H9 (cell line): Measurements from ENCODE around the gene CDH5. TPM values are rescaled to one million over a fixed set of nuclear protein-coding genes. Genes with fewer than 3 reads are reported as not detected.

Experiments used
- DNase-seq: peaks from one replicate; pipeline ENCODE4 v3.0.0-alpha.2; 2017
- H2AFZ ChIP-seq: one replicate; pipeline ENCODE4 v1.6.1; 2013; ENCODE audit warnings: mild to moderate bottlenecking, low read length, control low read depth, moderate library complexity
- H2AK5ac ChIP-seq: 2 replicates; pipeline ENCODE4 v1.6.1; 2013; ENCODE audit warnings: low read length, control low read depth, mixed read lengths; ENCODE audit not compliant: insufficient read length
- H2BK120ac ChIP-seq: one replicate; pipeline ENCODE4 v1.6.1; 2013; ENCODE audit warnings: low read depth, mild to moderate bottlenecking, low read length, control low read depth, inconsistent platforms; ENCODE audit not compliant: poor library complexity, severe bottlenecking
- H2BK12ac ChIP-seq: 2 replicates; pipeline ENCODE4 v1.6.1; 2013; ENCODE audit warnings: low read length, control low read depth, mixed read lengths, low read depth; ENCODE audit not compliant: insufficient read length
- H2BK15ac ChIP-seq: 2 replicates; pipeline ENCODE4 v1.6.1; 2013; ENCODE audit warnings: low read depth, low read length, control low read depth
- H2BK20ac ChIP-seq: one replicate; pipeline ENCODE4 v1.6.1; 2013; ENCODE audit warnings: low read depth, mild to moderate bottlenecking, low read length, control low read depth, inconsistent platforms; ENCODE audit not compliant: poor library complexity, severe bottlenecking
- H2BK5ac ChIP-seq: 2 replicates; pipeline ENCODE4 v1.6.1; 2013; ENCODE audit warnings: low read length, control low read depth, mixed read lengths; ENCODE audit not compliant: insufficient read length
- H3K14ac ChIP-seq: 2 replicates; pipeline ENCODE4 v1.6.1; 2013; ENCODE audit warnings: low read length, control low read depth; ENCODE audit not compliant: insufficient read depth
- H3K18ac ChIP-seq: 2 replicates; pipeline ENCODE4 v1.6.1; 2013; ENCODE audit warnings: low read depth, mild to moderate bottlenecking, mixed read lengths, low read length, control low read depth; ENCODE audit not compliant: insufficient read length
- H3K23ac ChIP-seq: 2 replicates; pipeline ENCODE4 v1.6.1; 2013; ENCODE audit warnings: low read length, control low read depth, mixed read lengths, low read depth; ENCODE audit not compliant: insufficient read length
- H3K23me2 ChIP-seq: 2 replicates; pipeline ENCODE4 v1.6.1; 2013; ENCODE audit warnings: low read depth, mild to moderate bottlenecking, mixed read lengths, low read length, control low read depth; ENCODE audit not compliant: insufficient read length, poor library complexity, severe bottlenecking
- H3K27ac ChIP-seq: 2 replicates; pipeline ENCODE4 v1.5.1; 2013; ENCODE audit warnings: low read length, control low read depth, mixed read lengths, low read depth; ENCODE audit not compliant: insufficient read length
- H3K27me3 ChIP-seq: 2 replicates; pipeline ENCODE4 v1.6.1; 2013; ENCODE audit warnings: low read length, control low read depth, inconsistent platforms; ENCODE audit not compliant: insufficient read depth
- H3K4ac ChIP-seq: 2 replicates; pipeline ENCODE4 v1.6.1; 2013; ENCODE audit warnings: low read depth, mild to moderate bottlenecking, control low read depth, inconsistent platforms, low read length, moderate library complexity
- H3K4me1 ChIP-seq: 2 replicates; pipeline ENCODE4 v1.6.1; 2013; ENCODE audit warnings: low read length, control low read depth, inconsistent platforms; ENCODE audit not compliant: insufficient read depth
- H3K4me2 ChIP-seq: 2 replicates; pipeline ENCODE4 v1.6.1; 2013; ENCODE audit warnings: low read length, control low read depth, mixed read lengths; ENCODE audit not compliant: insufficient read length, insufficient read depth
- H3K56ac ChIP-seq: 2 replicates; pipeline ENCODE4 v1.6.1; 2013; ENCODE audit warnings: low read depth, mild to moderate bottlenecking, mixed read lengths, low read length, control low read depth; ENCODE audit not compliant: insufficient read length
- H3K79me1 ChIP-seq: 2 replicates; pipeline ENCODE4 v1.6.1; 2013; ENCODE audit warnings: low read depth, mild to moderate bottlenecking, moderate library complexity, low read length, control low read depth, inconsistent platforms; ENCODE audit not compliant: insufficient read depth, poor library complexity, severe bottlenecking
- H3K79me2 ChIP-seq: 2 replicates; pipeline ENCODE4 v1.6.1; 2013; ENCODE audit warnings: low read length, control low read depth, inconsistent platforms; ENCODE audit not compliant: insufficient read depth
- H3K9ac ChIP-seq: 2 replicates; pipeline ENCODE4 v1.6.1; 2013; ENCODE audit warnings: low read length, control low read depth, mixed read lengths; ENCODE audit not compliant: insufficient read length; ENCODE audit errors: extremely low read depth
- H3K9me3 ChIP-seq: one replicate; pipeline ENCODE4 v1.6.1; 2013; ENCODE audit warnings: low read depth, low read length, inconsistent platforms; ENCODE audit not compliant: control insufficient read depth
- H3T11ph ChIP-seq: one replicate; pipeline ENCODE4 v1.6.1; 2013; ENCODE audit warnings: mild to moderate bottlenecking, low read length, control low read depth, inconsistent platforms
- H4K20me1 ChIP-seq: one replicate; pipeline ENCODE4 v1.6.1; 2013; ENCODE audit not compliant: control insufficient read depth, insufficient read length, insufficient read depth
- H4K5ac ChIP-seq: 2 replicates; pipeline ENCODE4 v1.6.1; 2013; ENCODE audit warnings: low read depth, mild to moderate bottlenecking, mixed read lengths, low read length, control low read depth; ENCODE audit not compliant: insufficient read length
- H4K8ac ChIP-seq: replicated peaks from 2 replicates; pipeline ENCODE4 v1.6.1; 2013; ENCODE audit warnings: low read length, control low read depth, mixed read lengths, low read depth; ENCODE audit not compliant: insufficient read length
- H4K91ac ChIP-seq: 2 replicates; pipeline ENCODE4 v1.6.1; 2013; ENCODE audit warnings: low read depth, mild to moderate bottlenecking, moderate library complexity, mixed read lengths, low read length, control low read depth; ENCODE audit not compliant: insufficient read length
- H3K27ac Mint-ChIP-seq, 3 experiments: 2 replicates in 2 of 3; 3 replicates in 1 of 3; pipeline ENCODE4 v1.8.0; 2020 to 2021; ENCODE audit warnings: mixed read lengths in 3 of 3, mild to moderate bottlenecking in 1 of 3, moderate library complexity in 1 of 3
- H3K27me3 Mint-ChIP-seq: 2 replicates; pipeline ENCODE4 v1.8.0; 2021; ENCODE audit warnings: low read depth, mild to moderate bottlenecking, moderate library complexity, mixed read lengths
- H3K36me3 Mint-ChIP-seq, 3 experiments: 2 replicates in 2 of 3; 3 replicates in 1 of 3; pipeline ENCODE4 v1.8.0; 2020 to 2021; ENCODE audit warnings: low read depth in 3 of 3, mixed read lengths in 3 of 3; ENCODE audit not compliant: insufficient read depth in 1 of 3
- H3K4me1 Mint-ChIP-seq, 2 experiments: 2 replicates each; pipeline ENCODE4 v1.8.0; 2020; ENCODE audit warnings: mixed read lengths in 2 of 2
- H3K4me3 Mint-ChIP-seq, 2 experiments: 2 replicates in 1 of 2; 3 replicates in 1 of 2; pipeline ENCODE4 v1.8.0; 2020 to 2021; ENCODE audit warnings: mild to moderate bottlenecking in 2 of 2, mixed read lengths in 2 of 2, moderate library complexity in 1 of 2
- H3K9me3 Mint-ChIP-seq, 2 experiments: 2 replicates in 1 of 2; 3 replicates in 1 of 2; pipeline ENCODE4 v1.8.0; 2020; ENCODE audit warnings: mild to moderate bottlenecking in 2 of 2, mixed read lengths in 2 of 2, moderate library complexity in 1 of 2
- CTCF ChIP-seq: fragments of 200-600 bp; sonication (generic); conservative IDR thresholded peaks from 3 replicates; pipeline ENCODE4 v1.8.0; 2021; ENCODE audit warnings: antibody characterized with exemption, mild to moderate bottlenecking
- WGBS: extraction: QIAGEN DNeasy Blood & Tissue Kit; methylation state at CpG from one replicate; pipeline ENCODE4 v1.1.7; 2013; ENCODE audit warnings: missing lambda C conversion rate, low lambda C conversion rate, mixed read lengths; ENCODE audit not compliant: insufficient read length; ENCODE audit errors: extremely low coverage; 5-methylcytosine and 5-hydroxymethylcytosine counted together
- total RNA-seq: library from RNA; stranded (reverse); gene quantifications from 2 replicates; pipeline ENCODE4 v1.2.1, GENCODE V29; 2021

The CDH5 gene
- total RNA-seq, 1 experiment from 2014 or later, result 0.20 TPM

- H2BK15ac ChIP-seq, result no peak overlapping the region
- H2BK5ac ChIP-seq, result no peak overlapping the region
- H2AFZ ChIP-seq, result no peak overlapping the region
- H3K9ac ChIP-seq, result no peak overlapping the region
- H3K27me3 ChIP-seq, result no peaks in the 10 kb centered on the region
- Mint-ChIP-seq H3K9me3 (no peaks in the 10 kb centered on the region), H3K4me3 (no peak overlapping the region), H3K27me3 (peaks cover 20% of the 10 kb centered on the region), H3K4me1 (peaks cover 11 to 46% of the 10 kb centered on the region in 2 experiments), H3K27ac (no peak overlapping the region), H3K36me3 (no peaks in the 10 kb centered on the region)
- H4K5ac ChIP-seq, result no peak overlapping the region
- no peak overlapping the region for H2BK20ac ChIP-seq
- no peak overlapping the region for H3K18ac ChIP-seq
- no peak overlapping the region for H3K14ac ChIP-seq
- H2AK5ac ChIP-seq, result no peak overlapping the region
- H3K56ac ChIP-seq, result no peak overlapping the region
- peaks cover 3% of the 10 kb centered on the region; the same call in 1 of the 2 replicates for H3K4me1 ChIP-seq
- H3K4ac ChIP-seq, result no peak overlapping the region
- H3K79me1 ChIP-seq, result no peaks in the 10 kb centered on the region
- TF ChIP-seq CTCF, result no peak
- H4K91ac ChIP-seq, result no peak overlapping the region
- H4K20me1 ChIP-seq, result no peaks in the 10 kb centered on the region
- no peak overlapping the region for H2BK12ac ChIP-seq
- H3K9me3 ChIP-seq, result no peaks in the 10 kb centered on the region
- no peak overlapping the region for H4K8ac ChIP-seq
- H3K79me2 ChIP-seq, result no peaks in the 10 kb centered on the region
- no peak overlapping the region for H2BK120ac ChIP-seq
- no peak overlapping the region for H3K27ac ChIP-seq
- H3K23ac ChIP-seq, result no peak overlapping the region
- H3T11ph ChIP-seq, result no peak overlapping the region
- no CpG with 5 or more reads among the region's 1 CpG for WGBS
- H3K23me2 ChIP-seq, result no peaks in the 10 kb centered on the region
- H3K4me2 ChIP-seq, result no peak overlapping the region
- no peak for DNase-seq
Measured at GRCh38 chr16:66358231-66358630, 8.3 kb upstream of the CDH5 start.
